NB4 (cell line): ENCODE results near the gene KIAA1958.
A peak's percentile ranks its signal among the peaks of the same experiment; 100 is the strongest.

ENCODE experiments used
- DNase-seq: peaks from one replicate; pipeline ENCODE4 v3.0.0; 2010; ENCODE audit warnings: low read depth
- H3K4me3 ChIP-seq: one replicate; pipeline ENCODE4 v1.5.1; 2011; ENCODE audit warnings: mild to moderate bottlenecking, low read depth, low read length, moderate library complexity
- MYC ChIP-seq: IDR thresholded peaks from 2 replicates; pipeline ENCODE4 v1.6.1; 2011; ENCODE audit warnings: low read depth, low read length
- POLR2A ChIP-seq: IDR thresholded peaks from 2 replicates; pipeline ENCODE4 v1.6.1; 2011; ENCODE audit warnings: mild to moderate bottlenecking; ENCODE audit not compliant: insufficient read length; ENCODE audit errors: extremely low read depth
- TF ChIP-seq, protein P1 (sequence below): IDR thresholded peaks from 2 replicates; pipeline ENCODE4 v1.6.1; 2011; ENCODE audit warnings: low read depth, low read length
- TF ChIP-seq, protein P2 (sequence below): IDR thresholded peaks from one replicate; pipeline ENCODE4 v1.5.1; 2012; ENCODE audit warnings: low read depth, low read length

Gene KIAA1958

DNA sequence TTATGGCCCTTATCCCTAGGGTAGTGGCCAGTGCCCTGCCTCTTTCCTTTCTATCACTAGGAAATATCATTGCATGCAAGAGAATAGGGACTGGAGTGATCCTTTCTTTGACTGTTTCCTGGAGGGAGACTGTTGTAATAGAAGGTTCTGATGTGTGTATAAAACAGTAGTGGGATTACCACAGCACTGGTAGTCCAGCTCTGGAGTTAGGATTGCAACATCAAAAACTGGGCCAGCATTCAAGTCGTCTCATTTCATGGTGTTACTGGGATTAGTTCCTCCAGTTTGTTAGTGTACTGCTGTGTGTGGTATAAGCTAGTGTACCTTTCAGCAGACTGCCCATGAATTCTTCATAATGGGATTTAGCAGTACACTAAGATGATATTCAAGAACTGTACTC lies 45.8 kb downstream of the KIAA1958 start:
- H3K4me3 ChIP-seq = no peak overlapping the region
- no peak for TF ChIP-seq MYC
- no peak for TF ChIP-seq POLR2A
- TF ChIP-seq, protein P1, sequence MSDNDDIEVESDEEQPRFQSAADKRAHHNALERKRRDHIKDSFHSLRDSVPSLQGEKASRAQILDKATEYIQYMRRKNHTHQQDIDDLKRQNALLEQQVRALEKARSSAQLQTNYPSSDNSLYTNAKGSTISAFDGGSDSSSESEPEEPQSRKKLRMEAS = no peak
- TF ChIP-seq, protein P2, sequence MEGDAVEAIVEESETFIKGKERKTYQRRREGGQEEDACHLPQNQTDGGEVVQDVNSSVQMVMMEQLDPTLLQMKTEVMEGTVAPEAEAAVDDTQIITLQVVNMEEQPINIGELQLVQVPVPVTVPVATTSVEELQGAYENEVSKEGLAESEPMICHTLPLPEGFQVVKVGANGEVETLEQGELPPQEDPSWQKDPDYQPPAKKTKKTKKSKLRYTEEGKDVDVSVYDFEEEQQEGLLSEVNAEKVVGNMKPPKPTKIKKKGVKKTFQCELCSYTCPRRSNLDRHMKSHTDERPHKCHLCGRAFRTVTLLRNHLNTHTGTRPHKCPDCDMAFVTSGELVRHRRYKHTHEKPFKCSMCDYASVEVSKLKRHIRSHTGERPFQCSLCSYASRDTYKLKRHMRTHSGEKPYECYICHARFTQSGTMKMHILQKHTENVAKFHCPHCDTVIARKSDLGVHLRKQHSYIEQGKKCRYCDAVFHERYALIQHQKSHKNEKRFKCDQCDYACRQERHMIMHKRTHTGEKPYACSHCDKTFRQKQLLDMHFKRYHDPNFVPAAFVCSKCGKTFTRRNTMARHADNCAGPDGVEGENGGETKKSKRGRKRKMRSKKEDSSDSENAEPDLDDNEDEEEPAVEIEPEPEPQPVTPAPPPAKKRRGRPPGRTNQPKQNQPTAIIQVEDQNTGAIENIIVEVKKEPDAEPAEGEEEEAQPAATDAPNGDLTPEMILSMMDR = no peak
- peak; percentile 47 for DNase-seq

DNA sequence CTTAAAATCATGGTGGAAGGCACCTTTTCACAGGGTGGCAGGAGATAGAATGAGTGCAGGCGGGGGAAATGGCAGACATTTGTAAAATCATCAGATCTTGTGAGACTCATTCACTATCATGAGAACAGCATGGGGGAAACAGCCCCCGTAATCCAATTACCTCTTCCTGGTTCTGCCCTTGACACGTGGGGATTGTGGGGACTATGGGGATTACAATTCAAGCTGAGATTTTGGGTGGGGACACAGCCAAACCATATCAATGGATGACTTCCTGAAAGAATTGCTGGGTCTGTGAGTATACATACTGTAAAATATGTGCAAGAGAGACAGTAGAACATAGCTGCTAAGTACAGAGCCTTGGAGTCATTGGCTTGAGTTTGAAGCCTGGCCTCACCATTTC lies 47.0 kb downstream of the KIAA1958 start:
- DNase-seq = no peak
- TF ChIP-seq, protein P1 = no peak
- TF ChIP-seq, protein P2 = no peak
- no peak for TF ChIP-seq POLR2A
- H3K4me3 ChIP-seq = no peak overlapping the region

DNA sequence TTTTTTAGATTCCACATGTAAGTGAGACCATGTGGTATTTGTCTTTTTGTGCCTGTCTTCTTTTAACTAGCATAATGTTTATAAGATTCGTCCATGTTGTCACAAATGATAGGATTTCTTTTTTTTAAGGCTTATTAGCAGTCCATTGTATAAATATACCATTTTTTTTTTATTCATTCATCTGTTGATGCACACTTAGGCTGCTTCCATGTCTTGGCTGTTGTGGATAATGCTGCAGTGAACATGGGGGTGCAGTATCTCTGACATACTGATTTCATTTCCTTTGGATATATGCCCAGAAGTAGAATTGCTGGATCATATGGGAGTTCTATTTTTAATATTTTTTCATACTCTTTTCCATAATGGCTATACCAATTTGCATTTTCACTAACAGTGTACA lies 48.7 kb downstream of the KIAA1958 start:
- DNase-seq = no peak
- H3K4me3 ChIP-seq = no peak overlapping the region
- TF ChIP-seq MYC = no peak
- no peak for TF ChIP-seq POLR2A
- TF ChIP-seq, protein P2 = no peak
- TF ChIP-seq, protein P1 = no peak

DNA sequence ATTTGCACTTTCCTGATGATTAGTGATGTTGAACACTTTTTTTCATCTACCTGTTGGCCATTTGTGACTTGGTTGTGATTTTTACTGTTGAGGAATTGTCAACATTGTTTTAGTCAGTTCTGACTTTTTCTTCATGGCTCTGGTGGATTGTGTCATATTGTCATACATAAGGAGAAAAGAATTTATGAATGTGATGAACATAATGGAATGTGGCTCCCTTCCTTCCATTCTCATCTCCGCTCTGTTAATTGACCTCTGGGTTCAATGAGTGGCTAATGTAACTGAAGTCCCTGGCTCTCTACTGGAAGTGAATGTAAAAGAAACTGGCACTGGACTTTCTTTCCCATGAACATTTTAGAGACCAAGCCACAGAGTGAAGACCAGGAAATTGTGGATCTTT lies 49.2 kb downstream of the KIAA1958 start:
- no peak for DNase-seq
- no peak for TF ChIP-seq MYC
- TF ChIP-seq, protein P1 = no peak
- TF ChIP-seq, protein P2 = no peak
- no peak for TF ChIP-seq POLR2A
- no peak overlapping the region for H3K4me3 ChIP-seq

DNA sequence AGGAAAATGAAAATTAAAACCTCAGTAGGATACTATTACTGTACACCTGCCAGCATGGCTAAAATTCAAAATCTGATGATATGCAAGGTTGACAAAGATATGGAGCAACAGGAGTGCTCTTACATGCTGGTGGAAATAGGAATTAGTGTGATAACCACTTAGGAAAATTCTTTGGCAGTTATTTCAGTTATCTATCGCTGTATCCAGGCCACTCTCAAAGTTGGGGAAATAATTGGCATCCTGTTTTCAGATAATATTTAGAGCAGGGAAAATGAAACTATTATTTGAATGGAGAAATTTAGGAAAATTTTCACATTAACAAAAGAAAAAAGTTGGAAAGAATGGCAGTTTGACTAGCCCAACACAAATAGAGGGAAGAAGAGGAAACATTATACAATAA lies 50.9 kb downstream of the KIAA1958 start:
- no peak for DNase-seq
- H3K4me3 ChIP-seq = no peak overlapping the region
- no peak for TF ChIP-seq MYC

DNA sequence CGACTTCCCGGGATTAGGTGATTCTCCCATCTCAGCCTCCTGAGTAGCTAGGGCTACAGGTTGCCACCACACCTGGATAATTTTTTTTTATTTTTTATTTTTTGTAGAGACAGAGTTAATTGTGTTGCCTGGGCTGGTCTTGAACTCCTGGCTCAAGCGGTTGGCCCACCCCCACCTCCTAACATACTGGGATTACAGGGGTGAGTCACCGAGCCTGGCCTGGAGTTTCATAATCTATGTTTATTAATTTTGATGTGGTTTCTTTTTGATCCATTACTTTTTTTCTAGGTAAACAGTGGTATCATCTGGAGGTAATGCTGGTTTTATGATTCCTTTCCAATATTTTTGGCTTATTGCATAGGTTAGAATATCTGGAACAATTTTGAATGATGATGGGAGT lies 54.2 kb downstream of the KIAA1958 start:
- DNase-seq = no peak
- no peak for TF ChIP-seq MYC
- TF ChIP-seq, protein P1 = no peak
- no peak for TF ChIP-seq POLR2A
- TF ChIP-seq, protein P2 = no peak
- no peak overlapping the region for H3K4me3 ChIP-seq
